Uterus (tissue), 2 donors: Measurements from ENCODE around the gene FRRS1L.

ENCODE experiments used
- CTCF ChIP-seq, 4 experiments: fragments of 200-600 bp in 2 of 4; fragments of 450-650 bp in 2 of 4; sonication (generic) in 2 of 4; IDR thresholded peaks; one replicate each; pipeline ENCODE4 v1.5.1; 2016 to 2019; ENCODE audit warnings: antibody characterized with exemption in 4 of 4, mild to moderate bottlenecking in 2 of 4, moderate library complexity in 1 of 4
- POLR2A ChIP-seq, 2 donors: fragments of 450-650 bp; IDR thresholded peaks; one replicate each; pipeline ENCODE4 v1.6.1; 2016; ENCODE audit warnings: antibody characterized with exemption in 2 of 2, mild to moderate bottlenecking in 1 of 2, moderate library complexity in 1 of 2

DNA sequence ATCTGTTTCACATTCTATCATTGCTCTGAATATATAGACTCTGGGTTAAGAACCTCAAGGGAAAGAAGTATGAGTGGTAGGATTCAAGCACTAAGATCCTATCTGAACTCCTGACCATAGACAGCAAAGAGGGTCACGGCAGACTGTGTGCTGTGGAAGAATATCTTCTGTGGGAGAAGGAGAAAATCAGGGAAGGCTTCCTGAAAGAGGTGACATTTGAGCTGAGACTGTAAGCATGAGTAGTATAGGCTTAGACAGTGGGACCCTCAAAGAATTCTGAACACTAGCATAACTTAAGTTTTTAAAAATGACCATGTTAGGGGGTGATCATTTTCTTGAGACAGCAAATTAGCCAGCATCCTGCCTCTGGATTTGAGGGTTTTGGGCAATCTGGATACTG, 3.9 kb downstream of the FRRS1L start:
- TF ChIP-seq CTCF (IDR thresholded peaks at IDR 0.05) (no peak), POLR2A (IDR thresholded peaks at IDR 0.05) (no peak)
